ENCODE data around the gene GRHL1.
"Not testable (repeated sequence)": the region's sequence is repeated elsewhere in the genome, so short reads cannot be mapped to it uniquely, and the experiment has no call there.

GRHL1 gene

GRCh38 chr2:10007435-10007834, 55.9 kb downstream of the GRHL1 start:
- no peak overlapping the region for H3K4me3 ChIP-seq (replicated peaks; ENCODE audit: low read depth, low read length)
- no peak for TF ChIP-seq CTCF (IDR thresholded peaks at IDR 0.05; ENCODE audit: low read depth, low read length, missing control alignments)
- no peak for DNase-seq (ENCODE audit: extremely low read depth, low read depth)

DNA sequence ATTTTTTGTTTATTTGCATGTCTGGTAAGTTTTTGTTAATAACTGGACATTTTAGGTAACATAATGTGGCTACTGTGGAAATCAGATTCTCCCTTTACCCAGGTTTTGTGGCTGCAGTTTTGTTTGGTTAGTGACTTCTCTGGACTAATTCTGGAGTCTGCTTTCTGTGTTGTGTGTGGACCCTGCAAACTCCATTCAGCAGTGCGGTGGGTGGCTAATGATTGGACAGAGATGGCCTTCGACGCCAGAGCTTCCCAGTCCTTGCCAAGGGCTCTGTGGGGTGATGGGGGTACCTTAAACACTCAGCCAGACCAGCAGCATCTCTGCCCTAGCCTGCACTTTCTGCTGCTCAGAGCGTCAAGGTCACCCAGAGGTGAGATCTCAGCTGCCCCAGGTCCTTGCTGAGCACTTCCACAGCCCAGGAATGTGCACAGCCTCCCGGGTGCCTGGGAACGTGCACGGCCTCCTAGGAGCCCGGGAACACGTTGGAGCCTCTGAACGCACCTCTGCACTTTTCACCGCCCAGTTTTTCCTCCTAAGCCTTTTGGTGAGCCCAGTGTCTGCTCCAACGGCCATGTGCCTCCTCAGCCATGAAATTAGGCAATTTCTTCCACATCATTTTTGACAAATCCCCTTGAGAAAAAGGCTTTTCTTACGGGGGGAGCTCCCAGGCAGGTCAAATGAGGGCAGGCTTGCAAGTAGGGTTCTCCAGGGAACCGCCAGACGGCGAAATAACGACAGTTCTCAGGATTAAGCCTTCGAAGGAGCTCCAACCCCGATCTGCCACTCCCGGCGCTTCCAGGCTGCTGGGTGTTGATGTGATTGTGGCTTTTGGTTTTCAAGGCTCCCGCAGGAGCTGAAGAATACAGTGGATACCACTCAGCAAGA, 56.7 kb downstream of the GRHL1 start:
- TF ChIP-seq CTCF (IDR thresholded peaks at IDR 0.05; ENCODE audit: low read depth, low read length, missing control alignments) = no peak
- no peak overlapping the region for H3K4me3 ChIP-seq (replicated peaks; ENCODE audit: low read depth, low read length)
- no peak for DNase-seq (ENCODE audit: extremely low read depth, low read depth)

GRCh38 chr2:10008809-10009176, 57.3 kb downstream of the GRHL1 start:
- no peak for DNase-seq (ENCODE audit: extremely low read depth, low read depth)
- TF ChIP-seq CTCF (IDR thresholded peaks at IDR 0.05; ENCODE audit: low read depth, low read length, missing control alignments) = no peak
- H3K4me3 ChIP-seq (replicated peaks; ENCODE audit: low read depth, low read length) = no peak overlapping the region

DNA sequence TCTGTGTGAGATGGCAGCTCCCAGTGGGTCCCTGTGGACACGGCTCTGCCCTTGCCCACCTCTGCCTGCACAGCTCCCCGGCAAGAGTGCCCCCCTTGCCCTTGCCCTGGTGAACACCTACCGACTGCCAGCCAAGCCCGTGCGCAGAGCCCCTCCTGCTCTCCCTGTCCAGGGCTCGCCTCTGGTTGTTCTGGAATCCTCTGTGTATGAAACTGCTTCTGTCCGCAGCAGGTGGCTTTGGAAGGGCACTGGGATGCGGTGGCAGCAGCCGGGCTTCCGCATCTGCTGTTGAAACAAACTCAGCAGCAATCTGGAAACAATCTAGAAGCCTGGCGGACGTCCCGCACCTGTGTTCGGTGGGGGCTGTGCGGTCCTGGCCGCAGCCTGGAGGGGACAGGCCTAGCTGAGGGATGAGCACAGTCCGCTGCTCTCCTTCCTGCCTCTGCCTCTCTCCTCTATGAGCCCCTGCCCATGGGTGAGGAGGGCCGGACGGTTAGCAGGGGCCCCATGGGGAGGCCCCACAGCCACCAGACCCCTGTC, 57.8 kb downstream of the GRHL1 start:
- no peak overlapping the region for H3K4me3 ChIP-seq (replicated peaks; ENCODE audit: low read depth, low read length)
- DNase-seq (ENCODE audit: extremely low read depth, low read depth) = no peak
- no peak for TF ChIP-seq CTCF (IDR thresholded peaks at IDR 0.05; ENCODE audit: low read depth, low read length, missing control alignments)

- H3K4me3 ChIP-seq (replicated peaks; ENCODE audit: low read depth, low read length) = no peak overlapping the region
- no peak for DNase-seq (ENCODE audit: extremely low read depth, low read depth)
- TF ChIP-seq CTCF (IDR thresholded peaks at IDR 0.05; ENCODE audit: low read depth, low read length, missing control alignments) = no peak
These were observed 58.6 kb downstream of the GRHL1 start for GRCh38 chr2:10009811-10010781.

DNA sequence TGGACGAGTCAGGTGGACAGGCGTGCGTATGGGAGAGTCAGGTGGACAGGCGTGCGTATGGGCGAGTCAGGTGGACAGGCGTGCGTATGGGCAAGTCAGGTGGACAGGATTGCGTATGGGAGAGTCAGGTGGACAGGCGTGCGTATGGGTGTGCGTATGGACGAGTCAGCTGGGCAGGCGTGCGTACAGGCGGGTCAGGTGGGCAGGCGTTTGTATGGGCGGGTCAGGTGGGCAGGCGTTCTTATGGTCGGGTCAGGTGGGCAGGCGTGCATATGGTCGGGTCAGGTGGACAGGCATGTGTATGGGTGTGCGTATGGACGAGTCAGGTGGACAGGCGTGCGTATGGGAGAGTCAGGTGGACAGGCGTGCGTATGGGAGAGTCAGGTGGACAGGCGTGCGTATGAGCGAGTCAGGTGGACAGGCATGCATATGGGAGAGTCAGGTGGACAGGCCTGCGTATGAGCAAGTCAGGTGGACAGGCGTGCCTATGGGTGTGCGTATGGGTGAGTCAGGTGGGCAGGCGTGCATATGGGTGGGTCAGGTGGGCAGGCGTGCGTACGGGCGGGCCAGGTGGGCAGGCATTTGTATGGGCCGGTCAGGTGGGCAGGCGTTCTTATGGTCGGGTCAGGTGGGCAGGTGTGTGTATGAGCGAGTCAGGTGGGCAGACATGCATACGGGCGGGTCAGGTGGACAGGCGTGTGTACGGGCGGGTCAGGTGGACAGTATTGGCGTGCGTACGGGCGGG, 59.5 kb downstream of the GRHL1 start:
- DNase-seq (ENCODE audit: extremely low read depth, low read depth); H3K4me3 ChIP-seq (replicated peaks; ENCODE audit: low read depth, low read length): not testable (repeated sequence)

DNA sequence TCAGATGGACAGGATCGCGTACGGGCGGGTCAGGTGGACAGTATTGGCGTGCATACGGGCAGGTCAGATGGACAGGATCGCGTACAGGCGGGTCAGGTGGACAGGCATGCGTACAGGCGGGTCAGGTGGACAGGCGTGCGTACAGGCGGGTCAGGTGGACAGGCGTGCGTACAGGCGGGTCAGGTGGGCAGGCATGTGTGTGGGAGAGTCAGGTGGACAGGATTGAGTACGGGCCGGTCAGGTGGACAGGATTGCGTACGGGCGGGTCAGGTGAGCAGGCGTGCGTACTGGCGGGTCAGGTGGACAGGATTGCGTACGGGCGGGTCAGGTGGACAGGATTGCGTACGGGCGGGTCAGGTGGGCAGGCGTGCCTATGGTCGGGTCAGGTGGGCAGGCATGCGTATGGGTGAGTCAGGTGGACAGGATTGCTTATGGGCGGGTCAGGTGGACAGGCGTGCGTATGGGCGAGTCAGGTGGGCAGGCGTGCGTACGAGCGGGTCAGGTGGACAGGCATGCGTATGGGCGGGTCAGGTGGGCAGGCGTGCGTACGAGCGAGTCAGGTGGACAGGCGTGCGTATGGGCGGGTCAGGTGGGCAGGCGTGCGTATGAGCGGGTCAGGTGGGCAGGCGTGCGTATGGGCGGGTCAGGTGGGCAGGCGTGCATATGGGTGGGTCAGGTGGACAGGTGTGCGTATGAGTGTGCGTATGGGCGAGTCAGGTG, 60.3 kb downstream of the GRHL1 start:
- H3K4me3 ChIP-seq (replicated peaks; ENCODE audit: low read depth, low read length); DNase-seq (ENCODE audit: extremely low read depth, low read depth): not testable (repeated sequence)

DNA sequence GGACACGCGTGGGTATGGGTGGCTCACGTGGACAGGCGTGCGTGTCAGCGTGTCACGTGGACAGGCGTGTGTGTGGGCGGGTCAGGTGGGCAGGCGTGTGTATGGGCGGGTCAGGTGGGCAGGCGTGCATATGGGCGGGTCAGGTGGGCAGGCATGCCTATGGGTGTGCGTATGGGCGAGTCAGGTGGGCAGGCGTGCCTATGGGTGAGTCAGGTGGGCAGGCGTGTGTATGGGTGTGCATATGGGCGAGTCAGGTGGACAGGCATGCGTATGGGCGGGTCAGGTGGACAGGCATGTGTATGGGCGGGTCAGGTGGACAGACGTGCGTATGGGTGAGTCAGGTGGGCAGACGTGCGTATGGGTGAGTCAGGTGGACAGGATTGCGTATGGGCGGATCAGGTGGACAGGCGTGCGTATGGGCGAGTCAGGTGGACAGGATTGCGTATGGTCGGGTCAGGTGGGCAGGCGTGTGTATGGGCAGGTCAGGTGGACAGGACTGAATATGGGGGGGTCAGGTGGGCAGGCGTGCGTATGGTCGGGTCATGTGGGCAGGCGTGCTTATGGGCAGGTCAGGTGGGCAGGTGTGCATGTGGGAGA, 61.0 kb downstream of the GRHL1 start:
- not testable (repeated sequence) for H3K4me3 ChIP-seq (replicated peaks; ENCODE audit: low read depth, low read length); DNase-seq (ENCODE audit: extremely low read depth, low read depth)
